H1 (cell line): ENCODE data around the gene UGT1A10. TPM values are rescaled to one million over a fixed set of nuclear protein-coding genes. Genes with fewer than 3 reads are reported as not detected.

ENCODE experiments used
- BRCA1 ChIP-seq: IDR thresholded peaks from 2 replicates; pipeline ENCODE4 v1.6.1; 2012; ENCODE audit warnings: low read depth, low read length, improper control_type of control experiment
- GTF2F1 ChIP-seq: IDR thresholded peaks from 2 replicates; pipeline ENCODE4 v1.6.1; 2012; ENCODE audit warnings: low read depth, low read length, improper control_type of control experiment, borderline replicate concordance
- HDAC2 ChIP-seq, 2 experiments: fragments of 300-600 bp in 1 of 2; sonication (generic) in 1 of 2; IDR thresholded peaks; 2 replicates each; pipeline ENCODE4 v1.6.1; 2011 to 2012; ENCODE audit warnings: low read depth in 2 of 2, low read length in 2 of 2, mild to moderate bottlenecking in 2 of 2, moderate library complexity in 2 of 2, borderline replicate concordance in 1 of 2, inconsistent platforms in 1 of 2
- NANOG ChIP-seq: IDR thresholded peaks from 2 replicates; pipeline ENCODE4 v1.6.1; 2011; ENCODE audit warnings: low read length, low read depth, mild to moderate bottlenecking, inconsistent platforms; ENCODE audit not compliant: insufficient read depth, poor library complexity, severe bottlenecking
- SIX5 ChIP-seq: IDR thresholded peaks from 2 replicates; pipeline ENCODE4 v1.6.1; 2011; ENCODE audit warnings: mild to moderate bottlenecking, low read depth, low read length
- SRF ChIP-seq: IDR thresholded peaks from 2 replicates; pipeline ENCODE4 v1.6.1; 2011; ENCODE audit warnings: mild to moderate bottlenecking, low read depth, low read length, moderate library complexity
- TEAD4 ChIP-seq: IDR thresholded peaks from 2 replicates; pipeline ENCODE4 v1.6.1; 2012; ENCODE audit warnings: low read depth, low read length, inconsistent platforms, mixed read lengths
- polyA plus RNA-seq, 7 experiments: library from polyadenylated mRNA; depleted of rRNA in 3 of 7; stranded (reverse) in 5 of 7; unstranded in 2 of 7; fragments of >200 nt in 5 of 7; fragments of 200-250 nt in 2 of 7; gene quantifications; 1 replicate in 5 of 7; 2 replicates in 1 of 7; 4 replicates in 1 of 7; pipeline versions ENCODE4 v1.2.1 to v1.2.3, GENCODE V29; 2011 to 2013; ENCODE audit warnings: missing spikeins in 2 of 7, mixed read lengths in 2 of 7
- total RNA-seq: library from RNA; stranded (reverse); fragmentation: NEBNext Ultra II Directional; extraction: Animal tissue kit (Norgen Biotek cat#: 25700); gene quantifications from 2 replicates; pipeline ENCODE4 v1.2.1, GENCODE V29; 2021
- TF ChIP-seq, protein P1 (sequence below): fragments of 300-600 bp; sonication (generic); IDR thresholded peaks from 2 replicates; pipeline ENCODE4 v1.7.1; 2012; ENCODE audit warnings: low read length, moderate library complexity, mild to moderate bottlenecking, inconsistent platforms; ENCODE audit not compliant: insufficient replicate concordance

Gene UGT1A10
- total and polyA plus RNA-seq, 2 of the 8 experiments (the other 6 are each of a cell fraction or from before 2014, with no cell fraction given) = not detected

DNA sequence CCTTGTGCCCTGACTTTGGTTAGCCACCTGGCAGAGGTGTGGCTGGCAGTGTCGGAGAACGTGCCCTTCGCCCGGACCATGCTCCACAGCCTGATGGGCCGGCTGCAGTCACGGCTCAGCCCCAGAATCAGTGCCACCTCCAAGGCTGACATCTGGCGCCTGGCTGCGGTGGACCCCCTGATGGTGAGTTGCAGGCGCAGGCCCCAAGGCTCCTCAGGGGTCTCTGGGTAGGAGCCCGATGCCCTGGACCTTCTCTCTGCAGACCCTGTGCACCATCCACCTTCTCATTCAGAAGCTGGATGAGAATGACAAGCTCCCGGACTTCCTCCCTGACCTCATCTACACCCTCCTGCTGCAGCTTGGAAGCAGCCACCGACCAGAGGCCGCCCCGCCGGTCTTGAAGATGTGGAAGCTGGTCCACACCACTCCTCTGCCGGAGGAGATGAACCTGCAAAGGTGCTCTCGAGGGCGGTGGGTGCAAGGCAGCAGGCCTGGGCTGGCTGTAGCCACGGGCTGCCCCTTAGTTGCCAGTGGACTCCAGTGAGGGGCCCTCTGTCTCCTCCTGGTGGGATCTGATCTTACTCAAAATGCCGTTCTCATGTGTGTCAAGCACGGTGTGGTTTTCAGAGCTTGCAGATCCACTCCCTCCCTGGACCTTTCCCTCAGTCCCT is 186.0 kb downstream of the UGT1A10 start (continued):
- TF ChIP-seq, protein P1, sequence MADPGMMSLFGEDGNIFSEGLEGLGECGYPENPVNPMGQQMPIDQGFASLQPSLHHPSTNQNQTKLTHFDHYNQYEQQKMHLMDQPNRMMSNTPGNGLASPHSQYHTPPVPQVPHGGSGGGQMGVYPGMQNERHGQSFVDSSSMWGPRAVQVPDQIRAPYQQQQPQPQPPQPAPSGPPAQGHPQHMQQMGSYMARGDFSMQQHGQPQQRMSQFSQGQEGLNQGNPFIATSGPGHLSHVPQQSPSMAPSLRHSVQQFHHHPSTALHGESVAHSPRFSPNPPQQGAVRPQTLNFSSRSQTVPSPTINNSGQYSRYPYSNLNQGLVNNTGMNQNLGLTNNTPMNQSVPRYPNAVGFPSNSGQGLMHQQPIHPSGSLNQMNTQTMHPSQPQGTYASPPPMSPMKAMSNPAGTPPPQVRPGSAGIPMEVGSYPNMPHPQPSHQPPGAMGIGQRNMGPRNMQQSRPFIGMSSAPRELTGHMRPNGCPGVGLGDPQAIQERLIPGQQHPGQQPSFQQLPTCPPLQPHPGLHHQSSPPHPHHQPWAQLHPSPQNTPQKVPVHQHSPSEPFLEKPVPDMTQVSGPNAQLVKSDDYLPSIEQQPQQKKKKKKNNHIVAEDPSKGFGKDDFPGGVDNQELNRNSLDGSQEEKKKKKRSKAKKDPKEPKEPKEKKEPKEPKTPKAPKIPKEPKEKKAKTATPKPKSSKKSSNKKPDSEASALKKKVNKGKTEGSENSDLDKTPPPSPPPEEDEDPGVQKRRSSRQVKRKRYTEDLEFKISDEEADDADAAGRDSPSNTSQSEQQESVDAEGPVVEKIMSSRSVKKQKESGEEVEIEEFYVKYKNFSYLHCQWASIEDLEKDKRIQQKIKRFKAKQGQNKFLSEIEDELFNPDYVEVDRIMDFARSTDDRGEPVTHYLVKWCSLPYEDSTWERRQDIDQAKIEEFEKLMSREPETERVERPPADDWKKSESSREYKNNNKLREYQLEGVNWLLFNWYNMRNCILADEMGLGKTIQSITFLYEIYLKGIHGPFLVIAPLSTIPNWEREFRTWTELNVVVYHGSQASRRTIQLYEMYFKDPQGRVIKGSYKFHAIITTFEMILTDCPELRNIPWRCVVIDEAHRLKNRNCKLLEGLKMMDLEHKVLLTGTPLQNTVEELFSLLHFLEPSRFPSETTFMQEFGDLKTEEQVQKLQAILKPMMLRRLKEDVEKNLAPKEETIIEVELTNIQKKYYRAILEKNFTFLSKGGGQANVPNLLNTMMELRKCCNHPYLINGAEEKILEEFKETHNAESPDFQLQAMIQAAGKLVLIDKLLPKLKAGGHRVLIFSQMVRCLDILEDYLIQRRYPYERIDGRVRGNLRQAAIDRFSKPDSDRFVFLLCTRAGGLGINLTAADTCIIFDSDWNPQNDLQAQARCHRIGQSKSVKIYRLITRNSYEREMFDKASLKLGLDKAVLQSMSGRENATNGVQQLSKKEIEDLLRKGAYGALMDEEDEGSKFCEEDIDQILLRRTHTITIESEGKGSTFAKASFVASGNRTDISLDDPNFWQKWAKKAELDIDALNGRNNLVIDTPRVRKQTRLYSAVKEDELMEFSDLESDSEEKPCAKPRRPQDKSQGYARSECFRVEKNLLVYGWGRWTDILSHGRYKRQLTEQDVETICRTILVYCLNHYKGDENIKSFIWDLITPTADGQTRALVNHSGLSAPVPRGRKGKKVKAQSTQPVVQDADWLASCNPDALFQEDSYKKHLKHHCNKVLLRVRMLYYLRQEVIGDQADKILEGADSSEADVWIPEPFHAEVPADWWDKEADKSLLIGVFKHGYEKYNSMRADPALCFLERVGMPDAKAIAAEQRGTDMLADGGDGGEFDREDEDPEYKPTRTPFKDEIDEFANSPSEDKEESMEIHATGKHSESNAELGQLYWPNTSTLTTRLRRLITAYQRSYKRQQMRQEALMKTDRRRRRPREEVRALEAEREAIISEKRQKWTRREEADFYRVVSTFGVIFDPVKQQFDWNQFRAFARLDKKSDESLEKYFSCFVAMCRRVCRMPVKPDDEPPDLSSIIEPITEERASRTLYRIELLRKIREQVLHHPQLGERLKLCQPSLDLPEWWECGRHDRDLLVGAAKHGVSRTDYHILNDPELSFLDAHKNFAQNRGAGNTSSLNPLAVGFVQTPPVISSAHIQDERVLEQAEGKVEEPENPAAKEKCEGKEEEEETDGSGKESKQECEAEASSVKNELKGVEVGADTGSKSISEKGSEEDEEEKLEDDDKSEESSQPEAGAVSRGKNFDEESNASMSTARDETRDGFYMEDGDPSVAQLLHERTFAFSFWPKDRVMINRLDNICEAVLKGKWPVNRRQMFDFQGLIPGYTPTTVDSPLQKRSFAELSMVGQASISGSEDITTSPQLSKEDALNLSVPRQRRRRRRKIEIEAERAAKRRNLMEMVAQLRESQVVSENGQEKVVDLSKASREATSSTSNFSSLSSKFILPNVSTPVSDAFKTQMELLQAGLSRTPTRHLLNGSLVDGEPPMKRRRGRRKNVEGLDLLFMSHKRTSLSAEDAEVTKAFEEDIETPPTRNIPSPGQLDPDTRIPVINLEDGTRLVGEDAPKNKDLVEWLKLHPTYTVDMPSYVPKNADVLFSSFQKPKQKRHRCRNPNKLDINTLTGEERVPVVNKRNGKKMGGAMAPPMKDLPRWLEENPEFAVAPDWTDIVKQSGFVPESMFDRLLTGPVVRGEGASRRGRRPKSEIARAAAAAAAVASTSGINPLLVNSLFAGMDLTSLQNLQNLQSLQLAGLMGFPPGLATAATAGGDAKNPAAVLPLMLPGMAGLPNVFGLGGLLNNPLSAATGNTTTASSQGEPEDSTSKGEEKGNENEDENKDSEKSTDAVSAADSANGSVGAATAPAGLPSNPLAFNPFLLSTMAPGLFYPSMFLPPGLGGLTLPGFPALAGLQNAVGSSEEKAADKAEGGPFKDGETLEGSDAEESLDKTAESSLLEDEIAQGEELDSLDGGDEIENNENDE = no peak
- no peak for TF ChIP-seq SIX5
- TF ChIP-seq NANOG = no peak
- TF ChIP-seq HDAC2 (IDR thresholded peaks at IDR 0.05; ENCODE audit: borderline replicate concordance in 1 of 2, low read depth in 2 of 2, low read length in 2 of 2) = no peak
- no peak for TF ChIP-seq BRCA1
- TF ChIP-seq SRF = no peak
- no peak for TF ChIP-seq TEAD4
- no peak for TF ChIP-seq GTF2F1
